IPS-NIHi7 (cell line): ENCODE results near the gene KCNIP4.

Source experiments
- DNase-seq: peaks from one replicate; pipeline ENCODE4 v3.0.0; 2012; ENCODE audit warnings: mixed read lengths; ENCODE audit errors: extremely low spot score

The KCNIP4 gene

GRCh38 chr4:21467551-21467950 lies 481.0 kb downstream of the KCNIP4 start:
- DNase-seq = no peak

- no peak for DNase-seq
Measured at GRCh38 chr4:21457086-21457840, 491.3 kb downstream of the KCNIP4 start.

- DNase-seq = no peak
Measured at GRCh38 chr4:21454831-21455230, 493.7 kb downstream of the KCNIP4 start.

GRCh38 chr4:21454201-21454600 lies 494.4 kb downstream of the KCNIP4 start:
- no peak for DNase-seq

GRCh38 chr4:21452931-21453330 lies 495.6 kb downstream of the KCNIP4 start:
- no peak for DNase-seq

- DNase-seq = no peak
Measured at GRCh38 chr4:21451032-21451431, 497.5 kb downstream of the KCNIP4 start.

GRCh38 chr4:21450331-21450730 lies 498.2 kb downstream of the KCNIP4 start:
- DNase-seq = no peak

GRCh38 chr4:21447301-21448054 lies 501.1 kb downstream of the KCNIP4 start:
- DNase-seq = no peak

- no peak for DNase-seq
Measured at GRCh38 chr4:21420166-21420565, 528.4 kb downstream of the KCNIP4 start.

- DNase-seq = no peak
Measured at GRCh38 chr4:21415728-21416127, 532.8 kb downstream of the KCNIP4 start.

- DNase-seq = no peak
Measured at GRCh38 chr4:21413807-21414370, 534.7 kb downstream of the KCNIP4 start.

GRCh38 chr4:21411086-21411485 lies 537.5 kb downstream of the KCNIP4 start:
- no peak for DNase-seq

GRCh38 chr4:21410372-21410771 lies 538.2 kb downstream of the KCNIP4 start:
- no peak for DNase-seq

- no peak for DNase-seq
Measured at GRCh38 chr4:21387683-21388082, 560.9 kb downstream of the KCNIP4 start.

GRCh38 chr4:21386166-21386780 lies 562.3 kb downstream of the KCNIP4 start:
- no peak for DNase-seq

GRCh38 chr4:21385706-21386105 lies 562.9 kb downstream of the KCNIP4 start:
- no peak for DNase-seq

GRCh38 chr4:21384609-21385008 lies 564.0 kb downstream of the KCNIP4 start:
- DNase-seq = no peak

GRCh38 chr4:21380861-21381260 lies 567.7 kb downstream of the KCNIP4 start:
- no peak for DNase-seq

GRCh38 chr4:21377046-21377445 lies 571.5 kb downstream of the KCNIP4 start:
- no peak for DNase-seq

- no peak for DNase-seq
Measured at GRCh38 chr4:21376176-21376575, 572.4 kb downstream of the KCNIP4 start.

- DNase-seq = no peak
Measured at GRCh38 chr4:21374641-21375368, 573.8 kb downstream of the KCNIP4 start.

GRCh38 chr4:21367567-21367966 lies 581.0 kb downstream of the KCNIP4 start:
- no peak for DNase-seq
